ENCODE data around the gene NMU. TPM values are rescaled to one million over a fixed set of nuclear protein-coding genes. Genes with fewer than 3 reads are reported as not detected.

Gene NMU
- total and polyA plus RNA-seq, 2 of the 4 experiments (the other 2 are of a cell fraction), result not detected

GRCh38 chr4:55598641-55599040 is 37.5 kb downstream of the NMU start:
- no CpG with 5 or more reads among the region's 2 CpGs for WGBS, 2 experiments (ENCODE audit: extremely low coverage in 2 of 2, insufficient read length in 1 of 2)
- H2AK5ac ChIP-seq (ENCODE audit: low read depth, low read length), result no peak overlapping the region
- ChIA-PET CTCF (interaction anchor here (0.6 kb wide), 1 partner anchor 411 kb away, joined by 3 read pairs; no protein-coding TSS in a partner anchor), POLR2A (ENCODE audit: unreplicated experiment) (no interaction called here)
- no peak overlapping the region for H2BK20ac ChIP-seq (ENCODE audit: low read depth, low read length)
- H3K4me1 ChIP-seq (ENCODE audit: control insufficient read depth, insufficient read depth, low read length), result no peaks in the 10 kb centered on the region
- H3K4me3 ChIP-seq (ENCODE audit: insufficient read depth, low read depth, low read length), result no peak overlapping the region
- no peak overlapping the region for H4K5ac ChIP-seq (ENCODE audit: low read depth, low read length)
- H3K4ac ChIP-seq (ENCODE audit: low read depth, low read length), result no peak overlapping the region
- no peaks in the 10 kb centered on the region for H3K9me3 ChIP-seq (ENCODE audit: control insufficient read depth, insufficient read depth, low read length)
- H2AFZ ChIP-seq (replicated peaks; ENCODE audit: low read length, poor library complexity), result no peak overlapping the region
- no peak overlapping the region for H4K8ac ChIP-seq (ENCODE audit: low read depth in 2 of 2, low read length in 2 of 2)
- H2AK9ac ChIP-seq (replicated peaks; ENCODE audit: low read depth, low read length, poor library complexity), result no peak overlapping the region
- no peak overlapping the region for H3K27ac ChIP-seq (ENCODE audit: insufficient read depth, low read length)
- H2BK15ac ChIP-seq (ENCODE audit: low read depth, low read length), result no peak overlapping the region
- BruUV-seq (replicated peaks), result no TSS peak
- H4K91ac ChIP-seq (ENCODE audit: insufficient read depth, low read depth, low read length), result no peak overlapping the region
- no peak overlapping the region for H3K18ac ChIP-seq (ENCODE audit: low read depth, low read length)
- no peak overlapping the region for H3K56ac ChIP-seq (ENCODE audit: extremely low read depth, insufficient read depth, low read length)
- no peak overlapping the region for H3K4me2 ChIP-seq (ENCODE audit: low read depth, low read length)
- H3K36me3 ChIP-seq (ENCODE audit: control insufficient read depth, insufficient read depth, low read length), result no peaks in the 10 kb centered on the region
- no peak overlapping the region for H3K9ac ChIP-seq (ENCODE audit: low read depth, low read length)
- no peak overlapping the region for H2BK5ac ChIP-seq (ENCODE audit: low read depth, low read length, poor library complexity, severe bottlenecking)
- DNase-seq (no peak), ATAC-seq (ENCODE audit: low read depth) (no peak)
- TF ChIP-seq USF2 (IDR thresholded peaks at IDR 0.05; ENCODE audit: low read depth, low read length) (no peak), MXI1 (IDR thresholded peaks at IDR 0.05; ENCODE audit: borderline replicate concordance, low read depth, low read length) (no peak), BHLHE40 (IDR thresholded peaks at IDR 0.05; ENCODE audit: low read depth, low read length) (no peak), NFE2L2 (IDR thresholded peaks at IDR 0.05; ENCODE audit: low read depth, low read length) (no peak), RAD21 (IDR thresholded peaks at IDR 0.05; ENCODE audit: low read length) (no peak), CTCF (conservative IDR thresholded peaks at IDR 0.05; ENCODE audit: low read depth, low read length) (no peak), ELK1 (IDR thresholded peaks at IDR 0.05; ENCODE audit: borderline replicate concordance, low read depth, low read length) (no peak), RCOR1 (IDR thresholded peaks at IDR 0.05; ENCODE audit: insufficient replicate concordance, low read length) (no peak), POLR2A (IDR thresholded peaks at IDR 0.05; ENCODE audit: low read depth, low read length) (no peak), MAZ (IDR thresholded peaks at IDR 0.05; ENCODE audit: borderline replicate concordance, low read depth, low read length) (no peak), CEBPB (IDR thresholded peaks at IDR 0.05; ENCODE audit: low read depth, low read length) (no peak), MAFK (IDR thresholded peaks at IDR 0.05; ENCODE audit: low read depth, low read length) (no peak), RFX5 (IDR thresholded peaks at IDR 0.05; ENCODE audit: low read depth, low read length) (no peak), FOS (IDR thresholded peaks at IDR 0.05; ENCODE audit: low read depth, low read length) (no peak), CHD1 (IDR thresholded peaks at IDR 0.05; ENCODE audit: low read depth, low read length) (no peak), SMC3 (IDR thresholded peaks at IDR 0.05; ENCODE audit: low read depth, low read length) (no peak)
- dilution Hi-C loops (cut with HindIII; ENCODE audit: low sequenced_read_pairs, unreplicated experiment), result no loop called here
- no peaks in the 10 kb centered on the region for H3K27me3 ChIP-seq (ENCODE audit: control insufficient read depth, insufficient read depth, low read length)
- no peaks in the 10 kb centered on the region for H4K20me1 ChIP-seq (ENCODE audit: insufficient read depth, low read length)
- intact Hi-C loops (cut with micrococcal nuclease), result no loop called here
- H3K9me1 ChIP-seq (ENCODE audit: insufficient read depth, low read length), result no peaks in the 10 kb centered on the region
- H3K79me1 ChIP-seq (ENCODE audit: low read depth in 1 of 2, low read length in 2 of 2), result no peaks in the 10 kb centered on the region
- H3K14ac ChIP-seq (replicated peaks; ENCODE audit: low read depth, low read length), result no peak overlapping the region
- in situ Hi-C loops (cut with MboI; ENCODE audit: low sequenced_read_pairs), result no loop called here
- no peak overlapping the region for H3K23ac ChIP-seq (ENCODE audit: low read depth, low read length)
- no peak overlapping the region for H2BK120ac ChIP-seq (ENCODE audit: low read depth, low read length)
